ENCODE results near the gene TCHHL1.

GRCh38 chr1:152118915-152119314 lies 30.1 kb upstream of the TCHHL1 start:
- TF ChIP-seq CTCF (IDR thresholded peaks at IDR 0.05) (no peak), POLR2A (IDR thresholded peaks at IDR 0.05) (no peak), EP300 (IDR thresholded peaks at IDR 0.05) (no peak), POLR2AphosphoS5 (IDR thresholded peaks at IDR 0.05) (no peak)
